ENCODE measurements around the gene PRADC1.

The PRADC1 gene

DNA sequence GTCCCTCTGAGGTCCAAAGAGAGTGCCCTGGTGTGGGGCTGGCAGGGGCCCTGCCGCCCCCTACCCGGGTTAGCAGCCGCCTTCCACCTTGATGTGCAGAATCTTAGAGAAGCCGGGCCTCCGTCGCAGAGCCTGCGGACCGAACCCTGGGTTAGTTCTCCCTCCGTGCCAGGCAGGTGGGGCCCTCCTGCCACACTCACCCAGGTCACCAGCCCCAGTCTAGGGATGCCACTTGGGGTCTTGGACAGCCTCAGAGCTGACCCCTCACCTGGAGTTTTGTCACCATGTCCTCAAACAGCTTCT lies 25.8 kb upstream of the PRADC1 start:
- DNase-seq (ENCODE audit: low read depth in 2 of 2) = no peak

DNA sequence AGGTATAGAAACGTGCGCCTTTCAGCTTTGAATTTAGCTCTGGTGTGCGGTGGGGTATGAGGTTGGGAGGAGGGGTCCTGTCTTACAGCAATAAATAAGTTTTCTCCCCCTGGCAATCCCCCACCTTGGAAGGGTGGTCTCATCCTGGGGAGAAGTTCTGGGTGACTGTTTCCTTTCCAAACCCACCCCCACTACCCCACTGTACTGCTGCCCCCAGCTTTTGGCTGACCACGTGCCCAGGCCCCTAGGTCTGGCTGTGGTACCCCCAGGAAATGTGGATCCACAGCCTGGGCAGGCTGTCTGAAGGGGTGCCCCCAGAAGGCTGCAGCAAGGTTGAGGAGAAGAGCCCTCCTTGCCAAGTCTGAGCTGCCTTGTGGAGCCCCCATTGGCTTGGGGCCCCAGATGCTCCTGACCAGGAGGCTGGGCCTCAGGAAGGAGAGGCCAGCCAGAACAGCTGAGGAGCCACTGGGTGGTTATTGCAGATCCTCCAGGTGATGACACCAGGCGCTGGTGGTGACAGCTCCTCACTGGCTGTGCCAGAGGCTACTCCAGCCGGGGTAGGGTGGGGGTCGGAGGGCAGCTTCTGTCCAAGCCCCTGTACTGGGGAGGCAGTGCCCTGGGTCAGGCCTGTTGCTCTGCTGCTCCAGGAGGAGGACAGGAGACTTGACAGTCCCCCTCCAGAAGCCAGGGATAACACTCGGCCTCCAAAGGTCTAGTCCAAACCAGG lies 25.3 kb upstream of the PRADC1 start:
- no peak for DNase-seq (ENCODE audit: low read depth in 2 of 2)

DNA sequence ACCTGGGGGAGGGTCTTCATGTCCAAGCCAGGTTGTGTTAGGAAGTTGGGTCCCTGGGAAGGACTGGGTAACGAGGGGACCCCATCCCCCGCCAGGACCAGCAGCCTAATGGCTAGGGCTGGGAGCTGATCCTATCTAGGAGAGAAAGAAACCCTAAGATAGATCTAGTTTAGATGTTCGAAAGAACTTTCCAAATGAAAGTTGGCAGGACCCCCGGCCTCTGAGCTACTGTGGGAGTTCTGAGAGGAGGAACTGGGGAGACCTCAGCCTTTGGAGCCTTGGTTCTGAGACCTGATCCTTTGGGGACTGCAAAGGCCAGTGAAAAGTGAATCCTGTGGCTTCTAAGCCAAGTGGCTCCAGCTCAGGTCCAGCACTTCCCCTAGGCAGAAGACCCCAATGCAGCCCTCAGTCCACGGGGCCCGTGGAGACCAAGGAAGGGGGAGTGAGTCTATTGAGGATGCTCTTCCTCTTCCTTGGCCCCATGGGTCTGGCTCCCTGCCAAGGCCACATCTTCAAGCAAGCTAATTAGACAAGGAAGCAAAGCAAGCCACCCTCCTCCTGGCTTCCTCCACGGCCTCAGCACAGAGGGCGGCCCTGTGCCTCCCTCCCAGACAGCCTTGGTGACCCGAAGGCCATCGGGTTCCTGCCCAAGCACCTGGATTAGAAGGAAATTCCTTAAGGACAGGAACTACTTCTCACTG lies 24.5 kb upstream of the PRADC1 start:
- DNase-seq (ENCODE audit: low read depth in 2 of 2) = no peak

DNA sequence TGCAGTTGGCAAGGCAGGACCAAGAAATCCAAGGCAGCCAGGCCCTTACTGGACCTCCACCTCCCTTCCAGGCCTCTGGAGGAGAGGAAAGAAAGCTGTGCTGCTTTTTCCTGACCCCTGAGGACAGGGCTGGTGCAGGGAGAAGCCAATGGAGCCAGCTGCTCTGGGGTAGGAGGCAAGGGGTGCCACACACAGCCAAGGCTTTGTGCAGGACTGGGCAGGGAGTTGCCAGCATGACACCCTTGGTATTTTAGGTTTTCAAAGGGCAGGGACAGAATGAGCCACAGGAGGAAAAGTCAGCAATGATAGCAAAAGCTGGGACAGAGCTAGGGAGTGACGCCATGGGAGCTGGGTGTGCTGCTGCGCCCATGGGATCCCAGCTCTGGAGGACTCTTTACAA lies 24.0 kb upstream of the PRADC1 start:
- no peak for DNase-seq (ENCODE audit: low read depth in 2 of 2)

DNA sequence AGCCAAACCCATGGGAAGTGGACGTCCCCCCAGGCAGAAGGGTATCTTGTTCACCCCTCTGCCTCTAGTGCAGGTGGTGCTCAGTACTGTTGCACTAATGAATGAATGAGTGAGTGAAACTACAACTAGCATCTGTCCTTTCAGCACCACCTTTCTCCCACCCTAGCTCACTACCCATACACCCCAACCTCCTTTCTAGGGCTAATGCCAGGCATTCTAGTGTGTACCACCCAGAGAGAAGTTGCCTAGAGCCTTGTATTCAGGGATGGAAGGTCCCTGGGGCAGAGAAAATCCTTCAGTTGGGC lies 23.5 kb upstream of the PRADC1 start:
- no peak for DNase-seq (ENCODE audit: low read depth in 2 of 2)

DNA sequence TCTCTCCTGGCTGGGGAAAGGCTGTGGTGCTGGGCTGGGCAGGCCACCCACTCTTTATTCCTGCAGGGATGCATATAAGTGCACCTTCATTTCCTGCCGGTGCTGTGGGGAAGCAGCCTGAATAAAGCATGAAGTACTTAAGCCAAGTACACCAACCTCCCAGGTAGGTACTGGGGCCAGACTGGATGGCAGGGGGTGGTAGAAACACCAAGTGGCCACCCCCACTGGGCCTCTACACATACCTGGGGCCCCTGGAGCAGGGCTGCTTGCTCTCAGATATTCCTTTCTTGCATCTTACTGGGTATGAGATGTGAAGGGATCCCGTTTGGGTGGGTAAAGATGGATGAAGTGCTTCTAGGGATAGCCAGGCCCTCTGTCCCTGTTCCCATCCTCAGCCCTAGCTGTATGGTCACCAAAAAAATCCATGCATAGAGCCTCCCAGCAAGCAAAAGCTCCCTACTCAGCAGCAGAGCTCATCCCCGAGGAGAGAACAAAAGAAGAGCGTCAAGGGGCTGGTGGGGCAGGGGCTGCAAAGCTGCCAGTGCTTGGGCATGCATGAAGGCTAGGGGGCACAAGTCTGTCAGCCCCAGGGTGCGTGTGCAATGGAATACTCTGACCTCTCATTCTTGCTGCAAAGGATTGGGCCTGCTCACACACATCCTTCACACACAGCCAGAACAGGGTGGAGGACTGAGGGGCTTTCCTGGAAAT lies 23.0 kb upstream of the PRADC1 start:
- DNase-seq (ENCODE audit: low read depth in 2 of 2) = no peak

DNA sequence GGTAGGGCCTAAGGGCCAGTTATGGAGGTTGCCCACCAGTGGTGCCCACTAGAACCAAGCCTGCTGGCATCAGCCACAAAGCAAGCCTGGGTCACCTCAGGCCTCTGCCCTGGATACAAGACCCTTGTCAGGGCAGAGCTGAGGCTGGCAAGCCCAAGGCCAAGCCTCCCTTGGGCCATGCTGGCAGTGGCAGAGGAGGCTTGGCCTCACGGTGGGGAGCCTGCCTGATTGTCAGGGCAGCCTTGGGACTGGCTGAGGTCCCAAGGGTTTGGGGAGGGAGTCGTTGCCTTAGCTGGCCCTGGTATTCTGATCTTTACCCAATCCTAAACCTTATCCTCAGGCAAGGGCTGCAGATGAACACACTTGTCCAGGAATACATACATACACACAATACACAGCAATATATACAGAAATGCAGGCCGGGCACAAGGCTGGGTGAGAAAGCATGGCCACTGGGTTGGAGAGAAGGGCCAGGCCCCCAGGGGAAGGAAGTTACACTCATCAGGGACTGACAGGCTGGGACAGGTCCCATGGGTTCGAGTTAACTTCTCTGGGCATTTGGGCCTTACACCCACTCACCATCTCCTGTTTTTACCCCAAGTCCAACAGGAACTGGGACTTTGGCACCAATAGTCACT lies 22.1 kb upstream of the PRADC1 start:
- DNase-seq (ENCODE audit: low read depth in 2 of 2) = no peak

DNA sequence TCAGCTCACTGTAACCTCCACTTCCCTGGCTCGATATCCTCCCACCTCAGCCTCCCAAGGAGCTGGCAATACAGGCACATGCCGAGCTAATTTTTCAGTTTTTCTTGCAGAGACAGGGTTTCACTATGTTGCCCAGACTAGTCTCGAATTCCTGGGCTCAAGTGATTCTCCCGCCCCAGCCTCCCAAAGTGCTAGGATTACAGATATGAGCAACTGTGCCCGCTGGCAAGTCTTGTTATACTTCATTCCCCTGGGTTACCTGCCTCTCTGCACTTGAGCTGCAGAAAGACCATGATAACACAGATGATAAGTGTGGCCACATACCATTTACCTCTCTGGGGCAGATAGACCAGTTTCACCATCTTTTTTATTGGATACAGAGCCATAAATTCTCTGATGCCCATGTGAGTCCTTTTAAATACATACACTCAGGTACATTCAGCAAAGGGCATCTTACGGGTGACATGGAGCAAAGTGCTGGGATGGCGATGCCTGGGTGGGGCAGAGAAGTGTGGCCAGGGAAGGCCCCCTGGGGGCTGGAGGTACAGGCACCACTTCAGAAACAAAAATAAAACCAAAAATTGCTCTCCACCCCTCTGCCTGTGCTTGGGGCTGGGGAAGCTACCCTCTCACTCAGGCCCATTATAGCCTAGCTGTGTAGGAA lies 21.4 kb upstream of the PRADC1 start:
- DNase-seq (ENCODE audit: low read depth in 2 of 2) = no peak

DNA sequence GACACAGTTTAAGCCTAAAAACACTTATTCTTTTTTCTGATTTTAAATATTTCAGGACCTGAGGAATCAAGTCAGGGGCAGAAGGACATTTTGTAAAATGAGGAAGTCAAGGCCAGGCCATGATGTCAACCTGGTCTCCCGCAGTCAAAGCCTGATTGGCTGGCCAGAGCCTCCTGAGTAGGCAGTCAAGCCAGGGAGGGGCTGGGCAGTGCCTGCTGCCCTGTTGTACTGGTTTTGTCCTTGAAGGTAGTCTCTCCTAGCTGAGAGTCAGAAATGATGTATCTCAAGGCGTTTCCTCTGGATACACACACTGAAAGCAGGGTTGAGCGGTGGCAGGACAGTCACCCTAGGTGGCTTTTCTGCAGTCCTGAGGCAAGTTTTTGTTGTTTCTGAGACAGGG lies 20.9 kb upstream of the PRADC1 start:
- DNase-seq (ENCODE audit: low read depth in 2 of 2) = no peak

DNA sequence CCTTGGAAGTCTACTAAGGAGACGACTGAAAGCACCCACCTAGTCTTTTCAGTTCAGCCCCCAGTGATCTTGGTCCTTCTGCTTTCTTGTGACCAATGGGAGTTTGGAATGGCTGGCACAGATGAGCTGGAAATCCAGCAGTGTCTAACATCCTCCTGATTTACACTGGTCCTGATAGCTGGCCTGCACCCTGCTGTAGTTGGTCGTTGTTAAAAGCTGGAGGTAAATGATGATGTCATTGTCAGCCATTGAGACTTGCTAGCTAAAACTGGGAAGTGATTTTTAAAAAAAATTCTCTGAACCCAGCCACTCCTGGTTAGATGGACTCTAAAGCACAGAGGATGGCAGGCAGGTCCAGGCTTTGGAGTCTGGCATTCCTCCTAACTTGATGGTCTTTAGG lies 20.4 kb upstream of the PRADC1 start:
- DNase-seq (ENCODE audit: low read depth in 2 of 2) = no peak

DNA sequence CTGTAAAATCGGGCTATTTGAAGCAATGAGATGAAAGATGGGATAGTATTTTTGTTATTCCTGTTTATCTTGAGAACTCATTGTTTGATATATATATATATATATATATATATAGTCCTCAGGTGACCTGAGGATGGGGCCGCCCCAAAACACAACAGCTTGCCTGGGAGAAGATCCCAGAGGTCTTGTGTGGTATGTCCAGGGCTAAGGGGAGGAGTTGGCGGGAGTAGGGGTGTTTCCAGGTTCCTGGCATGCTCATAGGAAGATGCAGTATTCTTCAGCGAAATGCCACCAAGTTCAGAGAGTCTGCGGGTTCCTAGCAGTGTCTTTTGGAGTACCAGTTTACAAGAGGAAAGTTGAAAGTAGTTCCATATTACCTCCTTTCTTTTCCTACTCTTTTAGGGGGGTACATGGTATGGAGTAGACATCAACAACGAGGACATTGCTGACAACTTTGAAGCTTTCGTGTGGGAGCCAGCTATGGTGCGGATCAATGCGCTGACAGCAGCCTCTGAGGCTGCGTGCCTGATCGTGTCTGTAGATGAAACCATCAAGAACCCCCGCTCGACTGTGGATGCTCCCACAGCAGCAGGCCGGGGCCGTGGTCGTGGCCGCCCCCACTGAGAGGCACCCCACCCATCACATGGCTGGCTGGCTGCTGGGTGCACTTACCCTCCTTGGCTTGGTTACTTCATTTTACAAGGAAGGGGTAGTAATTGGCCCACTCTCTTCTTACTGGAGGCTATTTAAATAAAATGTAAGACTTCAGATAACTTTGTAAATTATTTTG lies 19.4 kb upstream of the PRADC1 start:
- no peak for DNase-seq (ENCODE audit: low read depth in 2 of 2)

DNA sequence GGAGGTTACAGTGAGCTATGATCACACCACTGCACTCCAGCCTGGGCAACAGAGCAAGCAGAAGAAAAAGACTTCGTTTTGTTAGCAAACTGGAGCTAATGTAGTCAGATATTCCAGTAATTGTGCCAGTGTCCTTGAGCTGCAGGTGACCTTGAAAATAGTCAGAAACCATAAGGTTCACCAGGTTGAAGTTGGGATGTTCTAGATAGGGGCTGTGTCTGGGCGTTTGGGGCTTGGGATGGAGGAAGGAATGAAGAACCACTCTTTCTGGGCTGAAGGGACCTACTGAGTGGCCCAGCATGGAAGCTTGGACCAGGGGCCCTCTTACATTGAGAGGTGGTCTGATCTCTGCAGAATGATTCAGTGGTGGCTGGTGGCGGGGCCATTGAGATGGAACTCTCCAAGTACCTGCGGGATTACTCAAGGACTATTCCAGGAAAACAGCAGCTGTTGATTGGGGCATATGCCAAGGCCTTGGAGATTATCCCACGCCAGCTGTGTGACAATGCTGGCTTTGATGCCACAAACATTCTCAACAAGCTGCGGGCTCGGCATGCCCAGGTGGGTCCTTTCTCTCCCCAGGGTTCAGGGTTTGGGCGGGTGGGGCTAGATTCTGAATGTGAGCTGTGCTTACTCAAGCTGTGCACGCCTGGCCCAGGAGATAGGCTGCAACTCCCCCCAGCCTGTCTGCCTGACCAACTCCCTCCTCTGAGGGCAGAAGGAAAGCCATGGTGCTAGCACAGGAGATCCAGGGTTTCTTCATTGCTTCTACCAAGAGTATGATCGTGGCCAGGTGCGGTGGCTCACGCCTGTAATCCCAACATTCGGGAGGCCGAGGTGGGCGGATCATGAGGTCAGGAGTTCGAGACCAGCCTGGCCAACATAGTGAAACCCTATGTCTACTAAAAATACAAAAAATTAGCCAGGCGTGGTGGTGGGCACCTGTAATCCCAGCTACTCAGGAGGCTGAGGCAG lies 18.1 kb upstream of the PRADC1 start:
- no peak for DNase-seq (ENCODE audit: low read depth in 2 of 2)

DNA sequence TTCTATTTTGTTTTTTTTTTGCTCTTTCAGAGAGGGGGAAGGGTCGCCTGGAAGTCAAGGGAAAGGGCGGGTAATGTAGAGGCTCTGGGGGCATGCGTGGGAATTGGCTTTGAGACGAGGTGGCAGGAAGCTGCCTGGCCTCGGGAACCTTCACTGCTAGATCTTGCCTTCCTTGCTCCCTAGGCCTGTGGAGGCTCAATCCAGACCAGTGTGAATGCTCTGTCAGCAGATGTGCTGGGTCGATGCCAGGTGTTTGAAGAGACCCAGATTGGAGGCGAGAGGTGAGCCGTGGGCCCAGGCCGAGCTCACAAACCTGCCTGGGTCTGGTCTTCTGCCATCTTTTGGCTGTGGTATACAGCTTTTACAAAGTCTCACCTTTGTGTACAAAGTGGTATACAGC lies 16.6 kb upstream of the PRADC1 start:
- DNase-seq (ENCODE audit: low read depth in 2 of 2) = no peak

DNA sequence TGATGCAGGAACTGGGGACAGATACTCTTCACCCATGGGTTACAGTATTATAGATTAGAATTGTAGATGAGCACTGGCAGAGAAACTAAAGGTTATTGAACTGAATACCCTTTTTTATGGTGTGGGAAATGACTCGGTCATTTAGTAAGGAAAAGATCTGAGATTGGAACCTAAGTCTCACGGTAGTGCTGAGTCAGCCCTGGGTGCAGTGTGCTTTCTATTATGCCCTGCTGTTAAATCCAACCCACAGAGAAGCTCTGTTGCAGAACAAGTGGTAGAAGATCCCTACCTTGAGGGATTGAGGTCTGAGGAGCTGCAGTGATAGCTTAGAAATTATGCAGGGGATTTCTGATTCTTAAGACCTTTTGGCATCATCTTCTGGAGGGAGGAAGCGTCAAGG lies 13.8 kb upstream of the PRADC1 start:
- DNase-seq (ENCODE audit: low read depth in 2 of 2) = no peak

DNA sequence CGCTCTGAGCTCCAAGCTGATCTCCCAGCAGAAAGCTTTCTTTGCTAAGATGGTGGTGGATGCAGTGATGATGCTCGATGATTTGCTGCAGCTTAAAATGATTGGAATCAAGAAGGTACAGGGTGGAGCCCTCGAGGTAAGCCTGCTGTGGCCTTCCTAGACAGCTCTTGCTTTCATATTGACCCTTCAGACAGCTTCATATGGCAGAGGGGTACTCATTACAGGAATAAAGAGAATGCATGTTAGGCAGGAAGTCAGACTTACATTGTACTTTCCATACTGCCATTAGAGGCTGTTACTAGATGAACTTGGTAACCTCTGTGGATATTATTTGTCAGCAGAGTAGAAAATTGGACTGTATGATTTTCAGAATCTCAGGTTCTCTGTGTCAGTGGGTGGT lies 11.5 kb upstream of the PRADC1 start:
- no peak for DNase-seq (ENCODE audit: low read depth in 2 of 2)

DNA sequence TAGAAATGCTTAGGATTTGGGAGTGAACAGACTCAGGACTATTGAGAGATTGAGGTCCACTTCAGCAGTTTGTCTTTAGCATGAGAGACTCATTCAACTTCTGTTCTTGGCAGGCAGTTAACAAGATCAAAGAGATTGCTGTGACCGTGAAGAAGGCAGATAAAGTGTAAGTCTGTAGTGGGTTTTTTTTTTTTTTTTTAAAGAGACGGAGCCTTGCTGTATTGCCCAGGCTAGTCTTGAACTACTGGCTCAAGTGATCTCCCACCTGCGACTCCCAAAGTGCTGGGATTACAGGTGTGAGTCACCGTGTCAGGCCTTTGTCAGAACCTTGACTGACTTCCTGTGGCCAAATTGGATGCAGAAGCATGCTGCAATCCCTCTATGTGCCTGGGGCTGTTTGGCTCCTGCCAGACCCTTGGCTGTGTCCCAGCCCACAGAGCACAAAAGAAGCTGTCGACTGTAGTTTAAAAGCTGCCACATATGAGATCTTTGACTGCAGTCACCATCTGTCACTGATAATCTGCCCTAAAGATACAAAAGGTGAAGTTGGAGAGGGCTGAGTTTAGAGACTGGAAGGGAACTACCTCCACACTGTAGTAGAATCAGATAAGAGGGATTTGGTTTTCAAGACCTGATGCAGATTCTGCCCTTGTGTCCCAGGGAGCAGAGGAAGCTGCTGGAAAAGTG lies 11.0 kb upstream of the PRADC1 start:
- DNase-seq (ENCODE audit: low read depth in 2 of 2) = no peak

DNA sequence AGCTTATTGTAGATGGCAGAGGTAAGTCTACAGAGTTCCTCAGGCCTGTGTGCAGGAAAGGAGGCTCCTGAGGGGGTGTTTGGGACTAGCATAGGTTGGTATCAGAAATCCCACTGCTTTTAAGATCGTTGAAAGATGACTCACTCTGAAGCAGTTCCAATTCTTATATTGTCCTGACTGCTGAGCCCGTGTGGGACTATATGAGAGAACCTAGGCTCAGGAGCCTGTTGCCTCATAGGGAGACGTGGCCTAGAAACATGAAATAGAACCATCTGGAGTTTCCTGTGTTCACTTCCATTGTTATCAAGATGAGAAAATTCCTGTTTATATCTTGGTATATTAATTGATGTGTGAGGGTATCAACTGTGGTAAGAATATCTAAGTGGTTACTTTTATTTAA lies 6.7 kb upstream of the PRADC1 start:
- no peak for DNase-seq (ENCODE audit: low read depth in 2 of 2)

DNA sequence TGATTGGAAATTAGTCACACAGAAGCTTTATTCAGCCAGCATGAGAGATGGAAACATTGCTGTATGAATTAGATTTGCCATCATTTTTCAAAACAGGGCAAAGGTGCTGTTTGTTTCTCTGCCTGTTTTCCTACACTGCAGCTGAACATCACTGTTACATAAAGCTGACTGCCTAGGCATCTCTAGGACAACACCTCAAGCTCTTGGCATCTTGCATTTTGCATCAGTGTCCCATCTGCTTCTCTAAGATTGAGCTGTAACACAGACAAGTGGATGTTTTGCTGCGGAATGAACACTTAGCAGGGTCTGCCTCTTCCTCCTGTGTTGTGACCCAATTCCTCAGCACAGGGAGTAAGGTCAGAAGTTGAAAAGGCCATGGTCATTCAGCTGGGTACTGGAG lies 5.9 kb upstream of the PRADC1 start:
- no peak for DNase-seq (ENCODE audit: low read depth in 2 of 2)

DNA sequence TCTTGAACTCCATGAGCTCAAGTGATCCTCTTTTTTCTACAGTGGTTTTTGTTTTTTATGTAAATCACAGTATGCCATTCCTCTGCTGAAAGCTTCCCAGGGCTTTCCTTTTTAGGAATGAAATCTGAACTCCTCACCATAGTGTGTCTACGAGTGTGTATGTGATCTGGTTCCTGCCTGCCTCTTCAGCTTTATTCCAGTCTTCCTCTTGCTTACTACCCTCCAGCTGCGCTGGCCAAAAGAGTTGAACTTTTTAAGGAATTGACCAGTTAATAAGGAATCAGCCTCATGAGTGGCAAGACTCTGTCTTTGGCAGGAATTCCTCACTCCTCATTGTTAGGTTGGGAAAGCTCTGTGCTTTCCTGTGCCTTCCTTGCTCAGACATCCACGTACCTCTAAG lies 5.1 kb upstream of the PRADC1 start:
- no peak for DNase-seq (ENCODE audit: low read depth in 2 of 2)

DNA sequence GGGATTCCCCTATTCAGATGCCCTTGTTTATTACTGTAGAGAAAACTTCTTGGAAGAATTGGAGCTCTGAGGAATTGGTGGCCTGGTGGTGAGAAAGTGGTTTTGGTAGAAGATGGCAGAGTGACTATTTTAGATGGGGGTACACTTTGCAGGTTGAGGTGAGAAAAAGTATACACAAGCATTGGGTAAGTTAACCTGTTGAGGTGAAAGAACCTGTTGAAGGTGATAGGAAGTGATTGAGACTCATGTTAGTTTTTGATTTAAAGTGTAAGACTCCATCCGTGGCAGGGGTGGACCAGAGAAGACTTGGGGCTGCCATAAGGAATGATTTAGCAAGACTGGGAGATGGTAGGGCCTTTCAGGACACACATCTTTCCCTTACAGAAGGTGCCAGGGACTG lies 4.1 kb upstream of the PRADC1 start:
- DNase-seq (ENCODE audit: low read depth in 2 of 2) = no peak

Data from stimulated activated CD8-positive, alpha-beta memory T cell treated with anti-CD3 and anti-CD28 coated beads, Interleukin-7, amount 100 ng/mL, for 1 hour (primary cell).